SHP77 (cell line): Measurements from ENCODE around the gene BST1.

Experiments
- DNase-seq, 2 experiments: peaks; one replicate each; lab custom pipeline; 2025; lab: John Stamatoyannopoulos, UW

Gene BST1

GRCh38 chr4:15702941-15703403 is at the start of gene BST1:
BST1 (plus strand) TSS chr4:15703065; CDS start chr4:15703145, 80 bp downstream.
- DNase-seq = no peak

- DNase-seq = no peak
These were observed 49.4 kb upstream of the BST1 start for GRCh38 chr4:15653420-15653819.

GRCh38 chr4:15653864-15654592 is 48.8 kb upstream of the BST1 start:
- no peak for DNase-seq

GRCh38 chr4:15654593-15655222 is 48.2 kb upstream of the BST1 start:
- DNase-seq = peak in 1 of 2 experiments; percentile 24

- peak; percentile 13 to 50 for DNase-seq
These were observed 47.4 kb upstream of the BST1 start, which contains the start of gene FBXL5 for GRCh38 chr4:15655223-15656037. FBXL5 (minus strand) TSS chr4:15655357; CDS start chr4:15655287, 70 bp downstream.

- DNase-seq = peak; percentile 50 to 60
These were observed 46.8 kb upstream of the BST1 start for GRCh38 chr4:15656038-15656470.

- DNase-seq = no peak
These were observed 45.5 kb upstream of the BST1 start for GRCh38 chr4:15657366-15657765.

- DNase-seq = no peak
These were observed 44.6 kb upstream of the BST1 start for GRCh38 chr4:15658136-15658770.

- DNase-seq = no peak
These were observed 44.1 kb upstream of the BST1 start for GRCh38 chr4:15658781-15659180.

- DNase-seq = no peak
These were observed 42.9 kb upstream of the BST1 start for GRCh38 chr4:15659768-15660570.

- no peak for DNase-seq
These were observed 37.0 kb upstream of the BST1 start for GRCh38 chr4:15665753-15666365.

- DNase-seq = no peak
These were observed 35.9 kb upstream of the BST1 start for GRCh38 chr4:15667006-15667405.

GRCh38 chr4:15668566-15669435 is 34.1 kb upstream of the BST1 start:
- DNase-seq = no peak

- DNase-seq = no peak
These were observed 32.3 kb upstream of the BST1 start for GRCh38 chr4:15670576-15670975.

- DNase-seq = no peak
These were observed 30.8 kb upstream of the BST1 start for GRCh38 chr4:15672101-15672500.

- DNase-seq = no peak
These were observed 29.5 kb upstream of the BST1 start for GRCh38 chr4:15673337-15673736.

GRCh38 chr4:15674046-15674445 is 28.8 kb upstream of the BST1 start:
- DNase-seq = no peak

- DNase-seq = no peak
These were observed 27.9 kb upstream of the BST1 start for GRCh38 chr4:15674926-15675325.

- no peak for DNase-seq
These were observed 27.5 kb upstream of the BST1 start for GRCh38 chr4:15675356-15675755.

- DNase-seq = no peak
These were observed 26.8 kb upstream of the BST1 start for GRCh38 chr4:15676039-15676438.
